A549 (cell line): ENCODE measurements around the gene RALA.

ENCODE experiments used
- MAX ChIP-seq: IDR thresholded peaks from 2 replicates; pipeline ENCODE4 v1.6.1; 2012
- POLR2A ChIP-seq: IDR thresholded peaks from 2 replicates; pipeline ENCODE4 v1.6.1; 2012; ENCODE audit warnings: mild to moderate bottlenecking, low read length
- RAD21 ChIP-seq, 2 experiments: fragments of >200 bp in 1 of 2; sonication (Bioruptor Twin) in 1 of 2; formaldehyde crosslinking in 1 of 2; IDR thresholded peaks in 1 of 2; conservative IDR thresholded peaks in 1 of 2; 2 replicates in 1 of 2; 3 replicates in 1 of 2; pipeline ENCODE4 v1.6.1; 2012 to 2018; ENCODE audit warnings: inconsistent platforms in 1 of 2
- SMC3 ChIP-seq: fragments of >200 bp; sonication (Bioruptor Twin); formaldehyde crosslinking; IDR thresholded peaks from 3 replicates; pipeline ENCODE4 v1.6.1; 2018; ENCODE audit warnings: inconsistent platforms
- TF ChIP-seq, protein P1 (sequence below): fragments of >200 bp; sonication (Bioruptor Twin); formaldehyde crosslinking; IDR thresholded peaks from 3 replicates; pipeline ENCODE4 v1.5.1; 2016

- no peak for TF ChIP-seq RAD21 (conservative IDR thresholded peaks at IDR 0.05 in 1 of 2, IDR thresholded peaks at IDR 0.05 in 1 of 2)
- no peak for TF ChIP-seq MAX
- TF ChIP-seq, protein P1, sequence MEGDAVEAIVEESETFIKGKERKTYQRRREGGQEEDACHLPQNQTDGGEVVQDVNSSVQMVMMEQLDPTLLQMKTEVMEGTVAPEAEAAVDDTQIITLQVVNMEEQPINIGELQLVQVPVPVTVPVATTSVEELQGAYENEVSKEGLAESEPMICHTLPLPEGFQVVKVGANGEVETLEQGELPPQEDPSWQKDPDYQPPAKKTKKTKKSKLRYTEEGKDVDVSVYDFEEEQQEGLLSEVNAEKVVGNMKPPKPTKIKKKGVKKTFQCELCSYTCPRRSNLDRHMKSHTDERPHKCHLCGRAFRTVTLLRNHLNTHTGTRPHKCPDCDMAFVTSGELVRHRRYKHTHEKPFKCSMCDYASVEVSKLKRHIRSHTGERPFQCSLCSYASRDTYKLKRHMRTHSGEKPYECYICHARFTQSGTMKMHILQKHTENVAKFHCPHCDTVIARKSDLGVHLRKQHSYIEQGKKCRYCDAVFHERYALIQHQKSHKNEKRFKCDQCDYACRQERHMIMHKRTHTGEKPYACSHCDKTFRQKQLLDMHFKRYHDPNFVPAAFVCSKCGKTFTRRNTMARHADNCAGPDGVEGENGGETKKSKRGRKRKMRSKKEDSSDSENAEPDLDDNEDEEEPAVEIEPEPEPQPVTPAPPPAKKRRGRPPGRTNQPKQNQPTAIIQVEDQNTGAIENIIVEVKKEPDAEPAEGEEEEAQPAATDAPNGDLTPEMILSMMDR, result no peak
- no peak for TF ChIP-seq POLR2A
- TF ChIP-seq SMC3, result no peak
Measured at GRCh38 chr7:39697483-39697882, 74.1 kb downstream of the RALA start.
